LNCaP clone FGC (cell line): ENCODE data around the gene GNB5.

Experiments used
- DNase-seq: peaks from one replicate; pipeline ENCODE4 v3.0.0-alpha.2; 2011; ENCODE audit warnings: low read depth
- H3K4me3 ChIP-seq: 2 replicates; pipeline ENCODE4 v1.5.1; 2011; ENCODE audit warnings: mild to moderate bottlenecking, low read depth, low read length, control low read depth
- TF ChIP-seq, protein P1 (sequence below): IDR thresholded peaks from 2 replicates; pipeline ENCODE4 v1.5.1; 2012; ENCODE audit warnings: mild to moderate bottlenecking; ENCODE audit not compliant: control insufficient read depth, insufficient read depth; ENCODE audit errors: extremely low read depth

Gene GNB5

GRCh38 chr15:52208306-52208946 is 17.2 kb upstream of the GNB5 start:
- TF ChIP-seq, protein P1, sequence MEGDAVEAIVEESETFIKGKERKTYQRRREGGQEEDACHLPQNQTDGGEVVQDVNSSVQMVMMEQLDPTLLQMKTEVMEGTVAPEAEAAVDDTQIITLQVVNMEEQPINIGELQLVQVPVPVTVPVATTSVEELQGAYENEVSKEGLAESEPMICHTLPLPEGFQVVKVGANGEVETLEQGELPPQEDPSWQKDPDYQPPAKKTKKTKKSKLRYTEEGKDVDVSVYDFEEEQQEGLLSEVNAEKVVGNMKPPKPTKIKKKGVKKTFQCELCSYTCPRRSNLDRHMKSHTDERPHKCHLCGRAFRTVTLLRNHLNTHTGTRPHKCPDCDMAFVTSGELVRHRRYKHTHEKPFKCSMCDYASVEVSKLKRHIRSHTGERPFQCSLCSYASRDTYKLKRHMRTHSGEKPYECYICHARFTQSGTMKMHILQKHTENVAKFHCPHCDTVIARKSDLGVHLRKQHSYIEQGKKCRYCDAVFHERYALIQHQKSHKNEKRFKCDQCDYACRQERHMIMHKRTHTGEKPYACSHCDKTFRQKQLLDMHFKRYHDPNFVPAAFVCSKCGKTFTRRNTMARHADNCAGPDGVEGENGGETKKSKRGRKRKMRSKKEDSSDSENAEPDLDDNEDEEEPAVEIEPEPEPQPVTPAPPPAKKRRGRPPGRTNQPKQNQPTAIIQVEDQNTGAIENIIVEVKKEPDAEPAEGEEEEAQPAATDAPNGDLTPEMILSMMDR: peak; percentile 75
- no peak for DNase-seq
- H3K4me3 ChIP-seq: no peak overlapping the region

DNA sequence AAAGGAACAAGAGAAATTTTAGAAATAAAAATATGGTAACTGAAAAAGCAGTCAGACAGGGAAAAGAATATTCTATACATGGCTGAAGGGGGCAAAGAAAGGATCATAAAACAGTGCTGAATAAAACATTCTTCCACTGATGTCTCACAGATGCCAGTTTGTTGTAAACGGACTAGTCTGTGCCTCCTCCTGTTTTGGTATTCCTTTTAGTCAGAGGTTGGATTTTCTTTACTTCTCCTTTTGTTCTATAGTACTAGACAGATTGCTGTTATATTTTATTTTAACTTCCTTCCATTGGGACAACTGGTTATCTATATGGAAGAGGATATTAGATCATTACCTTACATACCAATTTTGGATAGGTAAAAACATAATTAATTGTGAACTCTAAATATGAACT is 16.0 kb upstream of the GNB5 start:
- TF ChIP-seq, protein P1: no peak
- DNase-seq: no peak
- H3K4me3 ChIP-seq: no peak overlapping the region

GRCh38 chr15:52206446-52206845 is 15.3 kb upstream of the GNB5 start:
- DNase-seq: peak; percentile 54
- H3K4me3 ChIP-seq: no peak overlapping the region
- TF ChIP-seq, protein P1: no peak

DNA sequence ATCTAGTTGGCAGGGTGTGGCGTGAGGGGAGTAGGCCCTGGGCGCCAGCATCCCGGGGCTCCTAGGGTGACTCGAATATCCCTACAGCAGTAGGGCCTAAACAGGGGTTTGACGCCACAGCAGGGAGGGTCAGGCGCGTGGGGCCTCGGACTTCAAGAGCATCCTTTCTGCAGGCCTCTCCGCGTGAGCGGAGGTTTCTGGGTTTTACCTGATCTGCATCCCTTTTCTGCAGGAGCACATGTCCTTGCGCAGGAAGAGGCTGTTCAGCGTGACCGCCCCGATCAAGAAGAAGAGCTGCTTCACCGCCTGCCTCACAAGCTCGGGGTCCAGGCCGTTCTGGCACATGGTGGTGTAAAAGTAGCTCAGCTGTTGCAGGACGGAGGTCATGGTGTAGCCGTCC is 13.5 kb upstream of the GNB5 start:
- no peak for DNase-seq
- TF ChIP-seq, protein P1: no peak
- no peak overlapping the region for H3K4me3 ChIP-seq

DNA sequence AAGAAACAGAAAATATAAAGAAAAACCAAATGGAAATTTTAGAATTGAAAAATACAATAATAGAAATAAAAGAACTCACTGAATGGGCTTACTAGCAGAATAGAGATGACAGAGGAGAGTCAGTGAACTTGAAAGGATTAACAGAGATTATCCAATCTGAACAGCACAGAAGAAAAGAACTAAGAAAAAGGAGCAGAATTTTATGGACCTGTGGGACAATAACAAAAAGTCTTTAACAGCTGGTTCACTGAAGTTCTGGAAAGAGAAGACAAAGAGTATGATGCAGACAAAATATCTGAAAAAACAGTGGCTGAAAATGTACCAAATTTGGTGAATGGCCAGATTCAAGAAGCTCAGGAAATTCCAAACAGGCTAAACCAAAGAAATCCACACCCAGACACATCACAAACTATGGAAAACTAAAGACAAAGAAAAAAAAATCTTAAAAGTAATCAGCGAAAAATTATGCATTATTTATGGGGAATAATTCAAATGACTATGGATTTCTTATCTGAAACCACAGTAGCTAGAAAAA is 9.7 kb upstream of the GNB5 start:
- TF ChIP-seq, protein P1: no peak
- no peak for DNase-seq
- H3K4me3 ChIP-seq: no peak overlapping the region

GRCh38 chr15:52199271-52199670 is 8.1 kb upstream of the GNB5 start:
- no peak overlapping the region for H3K4me3 ChIP-seq
- DNase-seq: peak; percentile 46
- TF ChIP-seq, protein P1: no peak

- DNase-seq: no peak
- TF ChIP-seq, protein P1: no peak
Observed at GRCh38 chr15:52196891-52197290, 5.7 kb upstream of the GNB5 start.

More at GRCh38 chr15:52196891-52197290, 5.7 kb upstream of the GNB5 start:
- no peak overlapping the region for H3K4me3 ChIP-seq
